HepG2 (cell line): ENCODE measurements around the gene HID1. TPM values are rescaled to one million over a fixed set of nuclear protein-coding genes. Genes with fewer than 3 reads are reported as not detected.

Experiments used
- CEBPB ChIP-seq: IDR thresholded peaks from 2 replicates; pipeline ENCODE4 v1.6.1; 2011; ENCODE audit warnings: low read depth, low read length, improper control_type of control experiment, borderline replicate concordance
- HMGXB4 ChIP-seq, 2 experiments: sonication (generic) in 1 of 2; formaldehyde crosslinking in 1 of 2; IDR thresholded peaks; 2 replicates each; pipeline versions ENCODE4 v1.4.0 to v1.6.1; 2018 to 2020; ENCODE audit warnings: missing genetic modification reagents in 2 of 2, borderline replicate concordance in 1 of 2, low read depth in 1 of 2, mild to moderate bottlenecking in 1 of 2, missing biosample characterization in 1 of 2
- PBX3 ChIP-seq: sonication (generic); formaldehyde crosslinking; IDR thresholded peaks from 2 replicates; pipeline ENCODE4 v1.8.1; 2023; ENCODE audit warnings: missing genetic modification reagents, inconsistent platforms, borderline replicate concordance
- POGZ ChIP-seq: sonication (generic); formaldehyde crosslinking; IDR thresholded peaks from 2 replicates; pipeline ENCODE4 v1.4.0; 2020; ENCODE audit warnings: mild to moderate bottlenecking, missing genetic modification reagents
- SOX13 ChIP-seq, 3 experiments: fragments of 450-650 bp in 1 of 3; sonication (generic) in 1 of 3; formaldehyde crosslinking in 1 of 3; IDR thresholded peaks in 2 of 3; conservative IDR thresholded peaks in 1 of 3; 2 replicates each; pipeline versions ENCODE4 v1.5.0 to v1.6.1; 2016 to 2020; ENCODE audit warnings: antibody characterized with exemption in 1 of 3, mild to moderate bottlenecking in 1 of 3, missing compliant biosample characterization in 1 of 3, missing genetic modification reagents in 1 of 3, moderate library complexity in 1 of 3
- SRF ChIP-seq: IDR thresholded peaks from 2 replicates; pipeline ENCODE4 v1.6.1; 2011; ENCODE audit warnings: mild to moderate bottlenecking, low read depth, low read length, moderate library complexity
- USF2 ChIP-seq, 2 experiments: sonication (generic) in 1 of 2; formaldehyde crosslinking in 1 of 2; IDR thresholded peaks; 2 replicates each; pipeline versions ENCODE4 v1.5.1 to v1.6.1; 2011 to 2020; ENCODE audit warnings: borderline replicate concordance in 1 of 2, low read depth in 1 of 2, low read length in 1 of 2, mild to moderate bottlenecking in 1 of 2, missing genetic modification reagents in 1 of 2, moderate library complexity in 1 of 2
- ZBTB2 ChIP-seq: sonication (generic); formaldehyde crosslinking; IDR thresholded peaks from 2 replicates; pipeline ENCODE4 v1.8.0; 2022; ENCODE audit warnings: low read depth, missing genetic modification reagents
- ZMYM2 ChIP-seq: sonication (generic); formaldehyde crosslinking; IDR thresholded peaks from 2 replicates; pipeline ENCODE4 v1.8.0; 2022; ENCODE audit warnings: mild to moderate bottlenecking, missing genetic modification reagents
- ZNF317 ChIP-seq: sonication (generic); formaldehyde crosslinking; IDR thresholded peaks from 2 replicates; pipeline ENCODE4 v1.5.0; 2020; ENCODE audit warnings: mild to moderate bottlenecking, missing genetic modification reagents
- ZNF350 ChIP-seq: sonication (generic); formaldehyde crosslinking; IDR thresholded peaks from 2 replicates; pipeline ENCODE4 v1.4.0; 2020; ENCODE audit warnings: mild to moderate bottlenecking, low read depth, missing genetic modification reagents, borderline replicate concordance
- ZNF451 ChIP-seq: sonication (generic); formaldehyde crosslinking; IDR thresholded peaks from 2 replicates; pipeline ENCODE4 v1.5.0; 2020; ENCODE audit warnings: mild to moderate bottlenecking, missing genetic modification reagents
- ZNF468 ChIP-seq: sonication (generic); formaldehyde crosslinking; IDR thresholded peaks from 2 replicates; pipeline ENCODE4 v1.8.0; 2022; ENCODE audit warnings: mild to moderate bottlenecking, moderate library complexity, missing genetic modification reagents
- ZNF747 ChIP-seq: sonication (generic); formaldehyde crosslinking; IDR thresholded peaks from 2 replicates; pipeline ENCODE4 v1.8.1; 2023; ENCODE audit warnings: missing genetic modification reagents, mild to moderate bottlenecking, borderline replicate concordance
- ZNF768 ChIP-seq: sonication (generic); formaldehyde crosslinking; IDR thresholded peaks from 2 replicates; pipeline ENCODE4 v1.4.0; 2020; ENCODE audit warnings: missing genetic modification reagents
- polyA plus RNA-seq, 8 experiments: library from polyadenylated mRNA; depleted of rRNA in 3 of 8; stranded (reverse) in 7 of 8; unstranded in 1 of 8; fragments of >200 nt; fragmentation: Illumina TruSeq in 4 of 8; extraction: Trizol in 4 of 8; gene quantifications; 2 replicates each; pipeline versions ENCODE4 v1.2.1 to v1.2.3, GENCODE V29; 2011 to 2016; ENCODE audit warnings: low read depth in 4 of 8, missing spikeins in 1 of 8, mixed read lengths in 1 of 8; ENCODE audit not compliant: insufficient read depth in 1 of 8
- total RNA-seq, 5 experiments: library from RNA; depleted of rRNA; stranded (reverse); fragments of >200 nt; fragmentation: Illumina TruSeq; extraction: Trizol; gene quantifications; 2 replicates each; pipeline ENCODE4 v1.2.3, GENCODE V29; 2016; ENCODE audit warnings: low read depth in 1 of 5

The HID1 gene
- total and polyA plus RNA-seq, 2 of the 13 experiments (the other 11 are each of a cell fraction or from before 2014, with no cell fraction given), result 2.1 to 10.6 TPM

- TF ChIP-seq ZMYM2 (CRISPR knock-in tag), result 0 out of 2 replicates have a peak, but pooled peaks have one; percentile 36
- no peak for TF ChIP-seq PBX3 (CRISPR knock-in tag)
- TF ChIP-seq ZNF451 (CRISPR knock-in tag), result 0 out of 2 replicates have a peak, but pooled peaks have one; percentile 57
- TF ChIP-seq SRF, result no peak
- TF ChIP-seq ZNF317, result no peak
- TF ChIP-seq ZNF747, result no peak
- TF ChIP-seq ZNF768, result peak; percentile 11; the same call in 1 of the 2 replicates
- TF ChIP-seq ZNF468 (CRISPR knock-in tag), result no peak
- TF ChIP-seq ZBTB2, result peak; percentile 81; the same call in 1 of the 2 replicates
- no peak for TF ChIP-seq USF2 (IDR thresholded peaks at IDR 0.05; ENCODE audit: low read depth, low read length)
- TF ChIP-seq USF2 (CRISPR knock-in tag; IDR thresholded peaks at IDR 0.05; ENCODE audit: borderline replicate concordance), result no peak
- TF ChIP-seq SOX13 (IDR thresholded peaks at IDR 0.05), result no peak
- TF ChIP-seq SOX13 (CRISPR knock-in tag; conservative IDR thresholded peaks at IDR 0.05 in 1 of 2, IDR thresholded peaks at IDR 0.05 in 1 of 2), result peak in 1 of 2 experiments; percentile 39; a peak in 2 of 4 replicates
- TF ChIP-seq ZNF350 (CRISPR knock-in tag), result 0 out of 2 replicates have a peak, but pooled peaks have one; percentile 9
- no peak for TF ChIP-seq CEBPB
- TF ChIP-seq POGZ (CRISPR knock-in tag), result no peak
- TF ChIP-seq HMGXB4 (CRISPR knock-in tag; IDR thresholded peaks at IDR 0.05; ENCODE audit: borderline replicate concordance in 1 of 2, low read depth in 1 of 2), result peak in 1 of 2 experiments; percentile 69; a peak in 1 of 4 replicates
Observed at GRCh38 chr17:74987909-74988711, 15.6 kb upstream of the HID1 start (continued).
